Lower leg skin (tissue), 4 donors: ENCODE measurements around the gene CFAP43. TPM values are rescaled to one million over a fixed set of nuclear protein-coding genes. Genes with fewer than 3 reads are reported as not detected.
A peak's percentile ranks its signal among the peaks of the same experiment; 100 is the strongest.

Source experiments
- DNase-seq, 2 donors: peaks; one replicate each; pipeline ENCODE4 v3.0.0-alpha.2; 2019; ENCODE audit warnings: low spot score in 2 of 2
- H3K4me3 ChIP-seq: fragments of 200-600 bp; sonication (generic); 2 replicates; pipeline ENCODE4 v1.5.1; 2017; ENCODE audit warnings: mild to moderate bottlenecking, low read depth; ENCODE audit not compliant: poor library complexity, severe bottlenecking
- CTCF ChIP-seq, 3 donors: fragments of 450-650 bp; IDR thresholded peaks; one replicate each; pipeline ENCODE4 v1.5.1; 2016; ENCODE audit warnings: antibody characterized with exemption in 3 of 3, mild to moderate bottlenecking in 3 of 3, moderate library complexity in 2 of 3
- POLR2A ChIP-seq, 2 donors: fragments of 450-650 bp; IDR thresholded peaks; one replicate each; pipeline ENCODE4 v1.6.1; 2016 to 2017; ENCODE audit warnings: antibody characterized with exemption in 2 of 2, mild to moderate bottlenecking in 1 of 2, moderate library complexity in 1 of 2
- WGBS, 2 donors: methylation state at CpG; one replicate each; pipeline ENCODE4 v1.1.5; 2018; 5-methylcytosine and 5-hydroxymethylcytosine counted together
- intact Hi-C: fragments of 100-400 bp; cut with DNase I; formaldehyde crosslinking; loops from one replicate; pipeline ENCODE4 v1.15.0; 2023; ENCODE audit warnings: low total_unique reads
- total RNA-seq, 4 donors: library from RNA; depleted of rRNA; stranded (reverse); fragments of >200 nt; gene quantifications; one replicate each; pipeline ENCODE4 v1.1.0, GENCODE V29; 2016

Gene CFAP43
- total RNA-seq, 4 donors from 2014 or later, result 0.19 to 1.6 (median 0.50) TPM

GRCh38 chr10:104254493-104255310 lies 22.5 kb upstream of the CFAP43 start, which contains the start of gene GSTO1:
Gene GSTO1 (plus strand): TSS chr10:104254892. CDS start chr10:104254929, 37 bp downstream.
- peak; percentile 85 to 97 for DNase-seq
- TF ChIP-seq CTCF (IDR thresholded peaks at IDR 0.05) (no peak), POLR2A (IDR thresholded peaks at IDR 0.05) (peak in 1 of 2 donors; percentile 68)
- intact Hi-C loops, result no loop called here
- WGBS, 2 donors, result 1% methylated on average over 41 to 69 of the region's 69 CpGs
- peak within 1 kb of the TSS; percentile 84 for H3K4me3 ChIP-seq

- H3K4me3 ChIP-seq, result no peak overlapping the region
- no peak for DNase-seq
- intact Hi-C loops, result no loop called here
- 74 to 79% methylated on average over 10 of the region's 10 CpGs for WGBS, 2 donors
- TF ChIP-seq POLR2A (IDR thresholded peaks at IDR 0.05), result no peak
- no peak for TF ChIP-seq CTCF (IDR thresholded peaks at IDR 0.05)
Observed at GRCh38 chr10:104253606-104254410, 21.6 kb upstream of the CFAP43 start.

GRCh38 chr10:104253106-104253505 lies 20.9 kb upstream of the CFAP43 start:
- no peak for DNase-seq
- TF ChIP-seq CTCF (IDR thresholded peaks at IDR 0.05) (no peak), POLR2A (IDR thresholded peaks at IDR 0.05) (no peak)
- H3K4me3 ChIP-seq, result no peak overlapping the region
- intact Hi-C loops, result no loop called here
- 94 to 95% methylated on average over 2 of the region's 2 CpGs for WGBS, 2 donors

- DNase-seq, result no peak
- intact Hi-C loops, result no loop called here
- no peak overlapping the region for H3K4me3 ChIP-seq
- no peak for TF ChIP-seq CTCF (IDR thresholded peaks at IDR 0.05)
- no peak for TF ChIP-seq POLR2A (IDR thresholded peaks at IDR 0.05)
Observed at GRCh38 chr10:104252368-104252767, 20.2 kb upstream of the CFAP43 start.

- intact Hi-C loops, result no loop called here
- TF ChIP-seq CTCF (IDR thresholded peaks at IDR 0.05), result no peak
- no peak for TF ChIP-seq POLR2A (IDR thresholded peaks at IDR 0.05)
- no peak overlapping the region for H3K4me3 ChIP-seq
- DNase-seq, result no peak
- WGBS, 2 donors, result 88 to 95% methylated on average over 6 of the region's 6 CpGs
Observed at GRCh38 chr10:104251443-104251842, 19.3 kb upstream of the CFAP43 start.
